Activated naive CD8-positive, alpha-beta T cell treated with anti-CD3 and anti-CD28 coated beads for 36 hours (primary cell): ENCODE measurements around the gene BRCA1. TPM values are rescaled to one million over a fixed set of nuclear protein-coding genes. Genes with fewer than 3 reads are reported as not detected.

Experiments used
- total RNA-seq, 2 experiments: library from RNA; stranded (reverse); gene quantifications; one replicate each; pipeline ENCODE4 v1.2.3, GENCODE V29; 2021

Gene BRCA1
- total RNA-seq, 2 experiments from 2014 or later, result 84.1 to 86.7 TPM

Other genes with a start within 250 kb of the BRCA1 start
- gene G6PC1, start 224.6 kb downstream of the BRCA1 start, total RNA-seq, result not detected
- gene AARSD1, start 160.9 kb downstream of the BRCA1 start, total RNA-seq, result 10 to 100 TPM; 80.2 to 87.4 TPM
- gene PTGES3L, start 145.3 kb downstream of the BRCA1 start, total RNA-seq, result 1 to 10 TPM in 1 of 2 experiments, under 1 TPM in 1; 0.95 to 1.8 TPM
- 10 to 100 TPM in 1 of 2 experiments, 1 to 10 TPM in 1; 9.6 to 10.2 TPM for gene RUNDC1, start 144.8 kb downstream of the BRCA1 start, total RNA-seq
- gene RPL27, start 126.9 kb downstream of the BRCA1 start, total RNA-seq, result 1,000 to 10,000 TPM; 1,508 to 1,555 TPM
- gene IFI35, start 118.6 kb downstream of the BRCA1 start, total RNA-seq, result 10 to 100 TPM; 43.8 to 49.5 TPM
- 10 to 100 TPM; 20.8 to 23.0 TPM for gene VAT1, start 103.0 kb downstream of the BRCA1 start, total RNA-seq
- gene RND2, start 100.1 kb downstream of the BRCA1 start, total RNA-seq, result not detected
- 10 to 100 TPM; 36.7 to 36.9 TPM for gene NBR1, start 45.9 kb upstream of the BRCA1 start, total RNA-seq
- gene TMEM106A, start 86.5 kb upstream of the BRCA1 start, total RNA-seq, result 10 to 100 TPM in 1 of 2 experiments, 1 to 10 TPM in 1; 9.0 to 10.6 TPM
- not detected for gene CCDC200, start 103.3 kb upstream of the BRCA1 start, total RNA-seq
- gene RNU2-1, start 108.6 kb upstream of the BRCA1 start, total RNA-seq, result 1,000 to 10,000 TPM; 3,764 to 4,468 TPM